ENCODE results near the gene KDM1B.

DNA sequence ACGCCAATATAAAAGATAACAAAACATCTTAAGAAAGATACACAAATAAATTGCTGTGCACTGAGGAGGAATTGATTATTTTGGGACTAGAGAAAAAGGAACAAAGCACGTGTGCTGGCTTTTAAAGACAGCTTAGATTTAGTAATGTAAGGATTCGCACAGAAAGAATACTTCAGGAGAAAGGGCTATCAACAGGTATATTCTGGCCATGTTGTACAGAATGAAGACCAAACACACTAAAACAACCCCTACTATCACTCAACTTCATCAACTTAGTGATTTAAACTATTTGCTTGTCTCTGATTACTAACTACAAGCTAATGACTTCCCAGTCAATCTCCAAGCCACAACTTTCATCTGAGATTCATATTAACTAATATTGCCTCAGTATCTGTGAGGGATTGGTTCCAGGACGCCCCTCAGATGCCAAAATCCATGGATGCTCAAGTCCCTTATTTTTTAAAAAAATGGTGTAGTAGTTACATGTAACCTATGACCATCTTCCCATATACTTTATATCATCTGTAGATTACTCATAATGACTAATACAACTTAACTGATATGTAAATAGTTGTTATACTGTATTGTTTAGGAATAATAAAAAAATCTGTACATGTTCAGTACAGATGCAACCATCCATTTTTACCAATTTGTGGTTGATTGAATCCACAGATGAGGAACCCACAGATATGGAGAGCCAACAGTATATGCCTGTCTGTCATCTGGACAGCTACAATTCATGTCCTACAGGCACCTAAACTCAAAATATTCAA lies 104.6 kb downstream of the KDM1B start:
- TF ChIP-seq CTCF (IDR thresholded peaks at IDR 0.05; ENCODE audit: low read length), result no peak
- no peak for TF ChIP-seq EZH2 (IDR thresholded peaks at IDR 0.05; ENCODE audit: borderline replicate concordance, low read length)
